GM06990 (cell line): ENCODE measurements around the gene CIAO2A.
A peak's percentile ranks its signal among the peaks of the same experiment; 100 is the strongest.

Experiments
- DNase-seq: peaks from one replicate; pipeline ENCODE4 v3.0.0-alpha.2; 2011; ENCODE audit not compliant: insufficient read length; ENCODE audit errors: extremely low read depth
- H3K27me3 ChIP-seq: replicated peaks from 2 replicates; pipeline ENCODE4 v1.6.0; 2011; ENCODE audit warnings: low read length; ENCODE audit not compliant: control insufficient read depth, insufficient read depth
- H3K36me3 ChIP-seq: 2 replicates; pipeline ENCODE4 v1.5.1; 2011; ENCODE audit warnings: low read length; ENCODE audit not compliant: control insufficient read depth, insufficient read depth
- H3K4me3 ChIP-seq: replicated peaks from 2 replicates; pipeline ENCODE4 v1.5.1; 2011; ENCODE audit warnings: low read depth, mild to moderate bottlenecking, control low read depth, low read length
- CTCF ChIP-seq: IDR thresholded peaks from 2 replicates; pipeline ENCODE4 v1.5.1; 2011; ENCODE audit warnings: low read length, control low read depth, mild to moderate bottlenecking, inconsistent platforms; ENCODE audit not compliant: insufficient read depth, poor library complexity, severe bottlenecking

Gene CIAO2A

GRCh38 chr15:64071931-64072765, 21.5 kb downstream of the CIAO2A start:
- DNase-seq: no peak
- Histone ChIP-seq H3K36me3 (peaks cover 12% of the 10 kb centered on the region), H3K4me3 (no peak overlapping the region), H3K27me3 (no peaks in the 10 kb centered on the region)
- no peak for TF ChIP-seq CTCF

DNA sequence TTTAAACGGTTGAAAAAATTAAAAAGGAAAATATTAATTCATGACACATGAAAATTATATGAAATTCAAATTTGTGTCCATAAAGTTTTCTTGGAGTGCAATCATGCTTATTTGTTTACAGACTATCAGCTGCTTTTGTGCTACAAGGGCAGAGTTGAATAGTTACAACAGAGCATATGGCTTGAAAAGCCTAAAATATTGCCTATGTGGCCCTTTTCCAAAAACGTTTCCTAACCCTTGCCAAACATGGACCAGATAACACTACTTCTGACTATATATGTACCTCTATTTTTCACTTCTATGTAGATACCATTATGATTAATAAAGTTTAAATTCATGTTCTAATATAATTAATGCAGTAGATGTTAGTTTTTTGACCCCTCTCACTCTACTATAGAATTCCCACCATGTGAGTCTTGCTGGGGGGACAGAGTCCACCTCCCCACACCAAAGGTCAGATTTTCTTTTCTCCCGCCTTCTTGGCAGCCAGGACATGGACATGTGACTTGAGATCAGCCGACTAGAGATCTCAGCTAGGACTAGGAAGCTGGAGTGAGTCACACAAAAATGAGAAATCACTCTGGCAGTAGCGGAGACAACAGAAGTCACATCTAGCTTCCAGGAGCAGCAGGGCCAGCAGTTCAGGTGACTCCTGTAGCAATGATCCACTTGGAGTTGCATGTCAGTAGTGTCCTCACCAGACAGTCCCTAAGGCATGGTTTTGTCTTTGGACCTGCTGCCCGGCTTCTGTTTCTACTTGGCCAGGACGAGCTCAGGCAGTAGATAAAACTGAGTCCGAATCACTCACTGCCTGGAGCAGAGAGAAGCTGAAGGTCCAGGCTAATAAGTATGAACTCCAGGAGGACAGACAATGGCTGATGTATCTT, 22.4 kb downstream of the CIAO2A start:
- no peak for DNase-seq
- no peak for TF ChIP-seq CTCF
- H3K4me3 ChIP-seq: no peak overlapping the region
- peaks cover 12% of the 10 kb centered on the region for H3K36me3 ChIP-seq
- H3K27me3 ChIP-seq: no peaks in the 10 kb centered on the region

GRCh38 chr15:64070106-64070505, 23.5 kb downstream of the CIAO2A start:
- Histone ChIP-seq H3K36me3 (peaks cover 12% of the 10 kb centered on the region), H3K27me3 (no peaks in the 10 kb centered on the region), H3K4me3 (no peak overlapping the region)
- TF ChIP-seq CTCF: no peak
- DNase-seq: no peak

DNA sequence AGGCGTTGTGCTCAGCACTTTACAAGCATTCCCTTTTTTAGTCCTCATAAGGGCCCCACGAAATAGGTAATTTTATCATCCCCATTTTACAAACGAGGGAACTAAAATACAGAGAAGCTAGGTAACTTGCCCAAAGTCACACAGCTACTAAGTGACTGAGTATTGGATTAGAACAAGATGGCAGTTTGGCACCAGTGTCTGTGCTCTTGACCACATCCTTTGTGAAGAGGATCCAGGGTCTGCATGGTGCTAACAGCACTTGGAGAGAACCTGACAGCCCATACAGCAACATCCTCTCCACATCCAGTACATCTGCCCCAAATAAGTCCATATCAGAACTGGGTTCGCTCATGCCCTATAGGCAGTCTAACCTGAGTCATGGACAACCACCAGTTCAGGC, 25.5 kb downstream of the CIAO2A start:
- peaks cover 12% of the 10 kb centered on the region for H3K36me3 ChIP-seq
- no peak for TF ChIP-seq CTCF
- no peak for DNase-seq
- no peak overlapping the region for H3K4me3 ChIP-seq
- no peaks in the 10 kb centered on the region for H3K27me3 ChIP-seq

GRCh38 chr15:64067564-64068030, 26.0 kb downstream of the CIAO2A start:
- H3K4me3 ChIP-seq: no peak overlapping the region
- H3K27me3 ChIP-seq: no peaks in the 10 kb centered on the region
- TF ChIP-seq CTCF: peak; percentile 69
- DNase-seq: peak; percentile 48
- peaks cover 12% of the 10 kb centered on the region for H3K36me3 ChIP-seq
